ENCODE results near the gene NT5C. TPM values are rescaled to one million over a fixed set of nuclear protein-coding genes. Genes with fewer than 3 reads are reported as not detected.
A peak's percentile ranks its signal among the peaks of the same experiment; 100 is the strongest.

NT5C gene
- total and polyA plus RNA-seq, 7 donors, result 60.7 to 116 (median 102) TPM

DNA sequence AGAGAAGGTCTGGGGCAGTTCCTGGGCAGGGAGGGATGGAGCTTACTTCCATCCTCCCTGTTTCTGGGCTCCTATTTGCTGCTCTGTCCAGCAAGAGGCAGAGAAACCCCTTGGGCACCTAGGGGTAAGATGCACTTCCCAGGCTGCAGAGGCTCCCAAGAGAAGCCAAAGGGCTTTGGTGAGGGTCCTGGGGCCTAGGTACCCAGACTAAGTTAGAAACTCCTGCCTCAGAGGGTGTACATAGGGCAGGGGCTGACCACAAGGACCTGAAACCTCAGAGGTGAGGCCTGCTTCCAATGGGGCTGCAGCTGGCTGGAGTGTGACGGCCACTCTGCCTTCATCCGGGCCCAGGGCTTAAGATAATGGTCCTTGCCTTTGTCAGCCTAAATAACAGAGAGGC lies 23.3 kb downstream of the NT5C start:
- Histone ChIP-seq H3K9me3 (no peaks in the 10 kb centered on the region), H3K4me1 (peaks cover 0 to 42% (median 21%) of the 10 kb centered on the region in 4 donors), H3K4me3 (no peak overlapping the region), H3K27me3 (no peaks in the 10 kb centered on the region), H3K27ac (no peak overlapping the region), H3K36me3 (no peaks in the 10 kb centered on the region)
- TF ChIP-seq POLR2AphosphoS5 (IDR thresholded peaks at IDR 0.05), result no peak
- no peak for TF ChIP-seq EP300 (IDR thresholded peaks at IDR 0.05)
- TF ChIP-seq POLR2A (IDR thresholded peaks at IDR 0.05), result no peak
- TF ChIP-seq, protein P1, sequence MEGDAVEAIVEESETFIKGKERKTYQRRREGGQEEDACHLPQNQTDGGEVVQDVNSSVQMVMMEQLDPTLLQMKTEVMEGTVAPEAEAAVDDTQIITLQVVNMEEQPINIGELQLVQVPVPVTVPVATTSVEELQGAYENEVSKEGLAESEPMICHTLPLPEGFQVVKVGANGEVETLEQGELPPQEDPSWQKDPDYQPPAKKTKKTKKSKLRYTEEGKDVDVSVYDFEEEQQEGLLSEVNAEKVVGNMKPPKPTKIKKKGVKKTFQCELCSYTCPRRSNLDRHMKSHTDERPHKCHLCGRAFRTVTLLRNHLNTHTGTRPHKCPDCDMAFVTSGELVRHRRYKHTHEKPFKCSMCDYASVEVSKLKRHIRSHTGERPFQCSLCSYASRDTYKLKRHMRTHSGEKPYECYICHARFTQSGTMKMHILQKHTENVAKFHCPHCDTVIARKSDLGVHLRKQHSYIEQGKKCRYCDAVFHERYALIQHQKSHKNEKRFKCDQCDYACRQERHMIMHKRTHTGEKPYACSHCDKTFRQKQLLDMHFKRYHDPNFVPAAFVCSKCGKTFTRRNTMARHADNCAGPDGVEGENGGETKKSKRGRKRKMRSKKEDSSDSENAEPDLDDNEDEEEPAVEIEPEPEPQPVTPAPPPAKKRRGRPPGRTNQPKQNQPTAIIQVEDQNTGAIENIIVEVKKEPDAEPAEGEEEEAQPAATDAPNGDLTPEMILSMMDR (IDR thresholded peaks at IDR 0.05), result no peak
- 90% methylated on average over 2 of the region's 2 CpGs for WGBS, 2 donors
- no peak for DNase-seq
- intact Hi-C loops (cut with DNase I), result loop anchor here (2.0 kb wide), 1 partner anchor 63 kb away; no protein-coding TSS in a partner anchor

DNA sequence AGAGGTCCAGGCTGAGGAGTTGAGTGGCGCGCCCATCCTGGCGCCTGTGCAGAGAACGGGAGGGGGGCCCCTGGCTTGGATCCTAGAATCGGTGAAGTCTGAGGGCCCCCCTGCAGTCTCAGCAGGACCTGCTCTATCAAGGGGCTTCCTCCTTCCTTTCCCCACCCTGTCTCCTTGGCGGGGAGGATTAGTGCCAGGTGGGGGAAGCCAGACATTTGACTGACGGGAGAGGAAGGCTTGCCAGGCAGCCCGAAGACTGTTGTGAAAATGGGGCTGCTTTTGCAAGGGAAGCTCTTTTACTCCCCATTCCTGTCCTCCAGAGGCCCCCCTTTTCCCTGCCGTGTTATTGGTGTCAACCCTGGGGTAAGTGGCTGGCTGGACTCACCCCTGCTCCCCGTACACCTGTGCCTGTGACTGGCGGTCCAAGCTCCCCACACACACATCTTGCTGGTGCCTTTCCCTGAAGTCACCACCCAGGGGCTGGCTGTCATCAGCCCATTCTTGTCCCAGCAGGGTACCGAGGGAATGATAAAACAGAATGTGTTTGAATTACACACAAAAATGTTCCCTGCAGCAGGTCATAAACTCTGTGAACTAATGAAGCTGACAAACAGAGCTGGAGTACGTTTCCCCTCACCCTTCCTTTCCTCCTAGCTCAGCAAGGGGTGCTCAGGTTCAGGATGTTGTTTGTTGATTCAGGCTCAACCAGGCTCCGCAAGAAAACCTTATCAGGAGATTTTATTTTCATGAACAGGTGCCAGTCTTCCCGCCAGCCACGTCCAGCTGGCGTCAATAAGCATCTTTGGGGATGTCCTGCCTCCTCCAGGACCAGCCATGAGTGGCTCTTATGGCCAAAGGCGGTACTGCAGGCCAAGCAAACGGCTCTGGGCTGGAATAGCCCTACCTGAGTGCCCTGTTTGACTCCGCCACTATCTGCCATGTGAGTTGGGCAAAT lies 26.1 kb downstream of the NT5C start:
- 46 to 69% methylated on average over 20 of the region's 20 CpGs for WGBS, 2 donors
- peaks cover 0 to 6% (median 0%) of the 10 kb centered on the region in 4 donors for H3K36me3 ChIP-seq
- H3K9me3 ChIP-seq, result no peaks in the 10 kb centered on the region
- TF ChIP-seq POLR2AphosphoS5 (IDR thresholded peaks at IDR 0.05) (no peak), EP300 (IDR thresholded peaks at IDR 0.05) (no peak), POLR2A (IDR thresholded peaks at IDR 0.05) (no peak)
- TF ChIP-seq, protein P1 (IDR thresholded peaks at IDR 0.05), result peak in 3 of 4 experiments; percentile 44 to 53 (median 50)
- H3K27ac ChIP-seq, result no peak overlapping the region
- H3K27me3 ChIP-seq, result no peaks in the 10 kb centered on the region
- H3K4me1 ChIP-seq, result peaks cover 0 to 23% (median 11%) of the 10 kb centered on the region in 4 donors
- intact Hi-C loops (cut with DNase I), result no loop called here
- no peak for DNase-seq
- H3K4me3 ChIP-seq, result no peak overlapping the region

DNA sequence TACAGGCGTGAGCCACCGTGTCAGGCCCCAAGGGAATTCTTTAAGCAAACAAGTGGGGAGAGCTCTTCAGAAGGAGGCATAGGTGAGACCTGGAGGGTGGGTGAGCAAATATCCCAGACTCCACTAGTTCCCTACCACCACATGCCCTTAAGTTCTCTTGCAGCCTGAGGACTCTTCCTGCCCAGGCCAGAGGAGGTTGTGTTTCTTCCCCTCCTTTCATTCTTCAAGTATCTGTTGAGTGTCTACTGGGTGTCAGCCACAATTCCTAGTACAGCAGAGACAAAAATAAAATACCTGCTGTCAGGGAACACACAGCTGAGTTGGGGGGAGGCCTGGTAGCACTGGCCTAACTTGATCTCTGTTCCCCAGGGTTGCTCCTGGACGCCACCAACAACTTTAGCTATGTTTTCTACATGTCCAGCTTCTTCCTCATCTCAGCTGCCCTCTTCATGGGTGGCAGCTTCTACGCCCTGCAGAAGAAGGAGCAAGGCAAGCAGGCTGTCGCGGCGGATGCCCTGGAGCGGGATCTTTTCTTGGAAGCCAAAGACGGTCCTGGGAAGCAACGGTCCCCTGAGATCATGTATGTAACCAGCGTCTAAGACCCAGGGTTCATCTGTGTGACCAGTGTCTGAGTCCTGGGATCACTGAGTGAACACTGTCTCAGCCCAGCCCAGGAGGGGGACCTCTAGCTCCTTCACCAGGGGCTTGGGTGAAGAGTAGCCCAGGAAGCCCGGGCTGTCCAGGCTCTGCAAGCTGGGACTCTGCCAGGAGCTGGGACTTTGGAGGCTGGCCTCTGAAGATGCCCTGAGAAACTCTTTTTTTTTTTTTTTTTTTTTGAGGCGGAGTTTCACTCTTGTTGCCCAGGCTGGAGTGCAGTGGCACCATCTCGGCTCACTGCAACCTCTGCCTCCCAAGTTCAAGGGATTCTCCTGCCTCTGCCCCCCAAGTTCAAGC lies 27.7 kb downstream of the NT5C start:
- WGBS, 2 donors, result 91 to 92% methylated on average over 14 of the region's 14 CpGs
- H3K27ac ChIP-seq, result peak overlapping the region in 2 of 4 donors; percentile 31 to 45
- no peaks in the 10 kb centered on the region for H3K9me3 ChIP-seq
- peaks cover 0 to 13% (median 0%) of the 10 kb centered on the region in 4 donors for H3K36me3 ChIP-seq
- H3K4me3 ChIP-seq, result no peak overlapping the region
- intact Hi-C loops (cut with DNase I), result no loop called here
- no peaks in the 10 kb centered on the region for H3K27me3 ChIP-seq
- TF ChIP-seq POLR2AphosphoS5 (IDR thresholded peaks at IDR 0.05), result peak in 2 of 4 donors; percentile 22 to 53
- no peak for TF ChIP-seq POLR2A (IDR thresholded peaks at IDR 0.05)
- no peak for TF ChIP-seq EP300 (IDR thresholded peaks at IDR 0.05)
- TF ChIP-seq, protein P1 (IDR thresholded peaks at IDR 0.05), result no peak
- no peak for DNase-seq
- peaks cover 0 to 12% (median 1%) of the 10 kb centered on the region in 4 donors for H3K4me1 ChIP-seq

DNA sequence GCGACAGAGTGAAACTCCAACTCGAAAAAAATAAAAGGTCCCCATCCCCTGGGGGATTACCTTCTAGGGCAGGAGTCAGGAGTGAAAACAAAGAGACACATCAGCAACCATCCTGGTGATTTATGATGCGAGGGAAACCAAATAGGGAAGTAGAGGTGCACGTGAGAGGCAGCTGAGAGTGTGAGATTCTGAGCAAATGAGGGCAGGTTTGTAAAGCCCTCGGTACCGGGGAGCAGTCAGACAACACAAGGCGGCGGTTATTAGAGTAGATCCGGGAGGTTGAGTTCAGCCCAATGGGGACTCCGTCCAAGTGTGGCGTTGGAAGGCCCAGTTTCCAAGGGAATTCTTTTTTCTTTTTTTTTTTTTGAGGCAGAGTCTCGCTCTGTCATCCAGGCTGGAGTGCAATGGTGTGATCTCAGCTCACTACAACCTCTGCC lies 29.1 kb downstream of the NT5C start:
- 51 to 67% methylated on average over 12 of the region's 12 CpGs for whole genome bisulfite sequencing, 2 donors
- Histone ChIP-seq H3K4me1 (peaks cover 0 to 10% (median 0%) of the 10 kb centered on the region in 4 donors), H3K36me3 (peaks cover 0 to 13% (median 0%) of the 10 kb centered on the region in 4 donors), H3K4me3 (no peak overlapping the region), H3K27me3 (no peaks in the 10 kb centered on the region), H3K9me3 (no peaks in the 10 kb centered on the region), H3K27ac (no peak overlapping the region)
- no peak for DNase-seq
- TF ChIP-seq EP300 (IDR thresholded peaks at IDR 0.05), result no peak
- TF ChIP-seq POLR2A (IDR thresholded peaks at IDR 0.05), result no peak
- TF ChIP-seq, protein P1 (IDR thresholded peaks at IDR 0.05), result no peak
- no peak for TF ChIP-seq POLR2AphosphoS5 (IDR thresholded peaks at IDR 0.05)
- intact Hi-C loops (cut with DNase I), result no loop called here
